Measurements from ENCODE around the gene AHCTF1.
"Not testable (repeated sequence)": the region's sequence is repeated elsewhere in the genome, so short reads cannot be mapped to it uniquely, and the experiment has no call there.

AHCTF1 gene

DNA sequence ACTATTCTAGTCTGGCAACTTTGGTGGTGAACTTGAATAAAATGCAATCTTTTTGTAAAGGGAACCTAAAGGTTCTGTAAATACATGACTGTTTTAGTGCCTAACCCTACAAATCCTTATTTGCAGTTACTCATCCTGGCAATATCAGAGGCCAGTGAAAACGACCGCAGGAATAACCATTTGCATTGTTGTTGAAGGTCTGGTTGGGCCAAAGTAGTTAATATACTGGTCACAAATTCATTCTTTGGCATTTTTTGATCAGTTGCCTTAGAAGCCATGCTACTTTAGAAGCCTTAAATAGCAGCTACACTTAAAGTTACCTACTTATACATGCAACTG is 93.7 kb downstream of the AHCTF1 start:
- WGBS (ENCODE audit: insufficient coverage, insufficient read length) = no CpG with 5 or more reads among the region's 2 CpGs
- DNase-seq (ENCODE audit: low read depth, low spot score) = no peak
- no peaks in the 10 kb centered on the region for H3K36me3 ChIP-seq (ENCODE audit: control insufficient read depth, insufficient read depth, low read length)
- no peaks in the 10 kb centered on the region for H3K9me3 ChIP-seq (ENCODE audit: control insufficient read depth, insufficient read depth, low read length)
- H3K27ac ChIP-seq (ENCODE audit: low read length) = no peak overlapping the region
- H3K27me3 ChIP-seq (ENCODE audit: control insufficient read depth, insufficient read depth, low read length) = no peaks in the 10 kb centered on the region
- H3K4me3 ChIP-seq (ENCODE audit: low read length) = no peak overlapping the region
- H3K4me1 ChIP-seq (ENCODE audit: control insufficient read depth, insufficient read depth, low read length) = no peaks in the 10 kb centered on the region

- no peak for DNase-seq (ENCODE audit: low read depth, low spot score)
- H3K27me3 ChIP-seq (ENCODE audit: control insufficient read depth, insufficient read depth, low read length) = no peaks in the 10 kb centered on the region
- H3K9me3 ChIP-seq (ENCODE audit: control insufficient read depth, insufficient read depth, low read length) = no peaks in the 10 kb centered on the region
- no peak overlapping the region for H3K27ac ChIP-seq (ENCODE audit: low read length)
- no peaks in the 10 kb centered on the region for H3K4me1 ChIP-seq (ENCODE audit: control insufficient read depth, insufficient read depth, low read length)
- no peak overlapping the region for H3K4me3 ChIP-seq (ENCODE audit: low read length)
- no CpG with 5 or more reads among the region's 9 CpGs for WGBS (ENCODE audit: insufficient coverage, insufficient read length)
- H3K36me3 ChIP-seq (ENCODE audit: control insufficient read depth, insufficient read depth, low read length) = no peaks in the 10 kb centered on the region
Measured at GRCh38 chr1:246837418-246838117, 94.2 kb downstream of the AHCTF1 start.

DNA sequence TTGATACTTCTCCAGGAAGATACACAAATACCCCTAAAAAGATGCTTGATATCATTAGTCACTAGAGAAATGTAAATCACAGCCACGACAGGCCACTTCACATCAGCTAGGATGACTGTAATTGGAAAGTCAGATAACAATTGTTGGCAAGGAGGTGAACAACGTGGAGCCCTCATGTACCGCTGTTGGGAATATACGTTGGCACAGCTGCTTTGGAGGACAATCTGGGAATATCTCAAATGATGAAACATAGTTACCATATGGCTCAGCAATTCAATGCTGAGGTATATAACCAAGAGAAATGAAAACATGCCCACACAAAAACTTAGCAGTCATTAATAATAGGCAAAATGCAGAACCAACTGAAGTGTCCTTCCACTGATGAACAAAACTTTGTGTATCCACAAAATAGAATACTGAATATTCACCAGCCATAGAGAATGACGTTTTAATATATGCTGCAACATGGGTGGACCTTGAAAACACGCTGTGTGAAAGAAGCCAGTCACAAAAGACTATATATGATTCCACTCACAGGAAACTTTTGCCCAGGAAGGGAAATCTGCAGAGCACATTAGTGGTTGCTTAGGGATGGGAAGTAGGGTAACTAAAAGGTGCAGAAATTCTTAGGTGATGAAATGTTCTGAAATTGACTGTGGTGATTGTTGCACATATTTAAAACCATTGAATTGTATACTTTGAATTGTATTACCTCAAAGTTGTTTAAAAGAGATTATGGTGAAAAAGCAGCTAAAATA is 95.4 kb downstream of the AHCTF1 start:
- no peak for DNase-seq (ENCODE audit: low read depth, low spot score)
- H3K9me3 ChIP-seq (ENCODE audit: control insufficient read depth, insufficient read depth, low read length) = no peaks in the 10 kb centered on the region
- H3K27ac ChIP-seq (ENCODE audit: low read length) = no peak overlapping the region
- no peaks in the 10 kb centered on the region for H3K36me3 ChIP-seq (ENCODE audit: control insufficient read depth, insufficient read depth, low read length)
- H3K27me3 ChIP-seq (ENCODE audit: control insufficient read depth, insufficient read depth, low read length) = no peaks in the 10 kb centered on the region
- no peaks in the 10 kb centered on the region for H3K4me1 ChIP-seq (ENCODE audit: control insufficient read depth, insufficient read depth, low read length)
- H3K4me3 ChIP-seq (ENCODE audit: low read length) = no peak overlapping the region
- WGBS (ENCODE audit: insufficient coverage, insufficient read length) = no CpG with 5 or more reads among the region's 6 CpGs

DNA sequence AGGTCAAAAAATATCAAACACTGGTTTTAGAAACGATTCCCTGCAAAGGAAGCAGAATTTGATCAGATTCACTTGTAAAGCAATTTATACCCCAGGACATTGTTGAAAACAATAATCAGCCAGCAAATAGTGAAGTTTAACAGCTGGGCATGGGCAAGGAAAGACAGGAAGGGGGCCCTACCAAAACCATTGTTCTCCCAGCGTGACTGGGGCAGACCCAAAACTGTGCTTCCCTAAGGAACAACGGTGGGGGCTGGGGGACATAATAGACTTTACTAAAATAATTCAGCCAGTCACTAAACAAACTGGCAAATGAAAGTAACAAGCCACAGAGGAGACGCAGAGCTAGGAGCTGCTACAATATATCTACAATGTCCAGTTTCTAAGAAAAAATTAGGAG is 100.2 kb downstream of the AHCTF1 start:
- Histone ChIP-seq H3K4me1 (ENCODE audit: control insufficient read depth, insufficient read depth, low read length) (no peaks in the 10 kb centered on the region), H3K36me3 (ENCODE audit: control insufficient read depth, insufficient read depth, low read length) (no peaks in the 10 kb centered on the region), H3K9me3 (ENCODE audit: control insufficient read depth, insufficient read depth, low read length) (no peaks in the 10 kb centered on the region; the same call in 1 of the 2 replicates), H3K27ac (ENCODE audit: low read length) (no peak overlapping the region), H3K27me3 (ENCODE audit: control insufficient read depth, insufficient read depth, low read length) (no peaks in the 10 kb centered on the region), H3K4me3 (ENCODE audit: low read length) (no peak overlapping the region)
- no CpG with 5 or more reads among the region's 4 CpGs for WGBS (ENCODE audit: insufficient coverage, insufficient read length)
- DNase-seq (ENCODE audit: low read depth, low spot score) = no peak

DNA sequence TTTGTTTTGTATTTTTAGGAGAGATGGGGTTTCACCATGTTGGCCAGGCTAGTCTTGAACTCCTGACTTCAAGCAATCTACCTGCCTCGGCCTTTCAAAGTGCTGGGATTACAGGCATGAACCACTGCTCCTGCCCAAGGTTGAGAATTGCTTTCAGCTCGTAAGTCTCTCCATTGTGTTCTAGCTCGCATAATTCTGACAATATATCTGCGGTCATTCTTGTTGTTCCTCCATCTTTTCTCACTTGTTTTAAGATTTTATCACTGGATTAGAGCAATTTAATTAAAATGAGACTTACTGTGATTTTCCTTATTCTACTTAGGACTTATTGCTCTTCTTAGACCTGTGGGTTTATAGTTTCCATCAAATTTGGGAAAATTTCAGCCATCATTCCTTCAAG is 102.9 kb downstream of the AHCTF1 start:
- no peak overlapping the region for H3K27ac ChIP-seq (ENCODE audit: low read length)
- no peak overlapping the region for H3K4me3 ChIP-seq (ENCODE audit: low read length)
- H3K9me3 ChIP-seq (ENCODE audit: control insufficient read depth, insufficient read depth, low read length) = no peaks in the 10 kb centered on the region; the same call in 1 of the 2 replicates
- no peaks in the 10 kb centered on the region for H3K36me3 ChIP-seq (ENCODE audit: control insufficient read depth, insufficient read depth, low read length)
- H3K27me3 ChIP-seq (ENCODE audit: control insufficient read depth, insufficient read depth, low read length) = no peaks in the 10 kb centered on the region
- no peaks in the 10 kb centered on the region for H3K4me1 ChIP-seq (ENCODE audit: control insufficient read depth, insufficient read depth, low read length)
- WGBS (ENCODE audit: insufficient coverage, insufficient read length) = no CpG with 5 or more reads among the region's 4 CpGs
- no peak for DNase-seq (ENCODE audit: low read depth, low spot score)

DNA sequence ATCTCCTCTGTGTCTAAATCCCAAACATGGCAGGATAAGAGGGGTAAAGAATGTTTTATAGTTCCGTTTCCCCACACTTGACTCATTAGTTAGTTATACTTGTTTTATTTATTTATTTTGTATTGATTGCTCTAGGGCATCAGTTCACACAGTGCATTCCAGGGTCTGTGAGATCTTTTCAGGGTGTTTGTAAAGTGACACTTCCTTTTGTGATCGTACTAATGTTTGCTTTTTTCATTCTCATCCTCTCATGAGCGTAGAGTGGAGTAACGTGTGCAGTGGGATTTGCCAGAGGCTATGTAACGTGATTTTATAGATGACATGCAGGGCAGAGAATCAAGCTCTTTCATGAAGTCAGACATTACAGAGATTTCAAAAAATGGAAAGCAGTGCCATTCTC is 104.4 kb downstream of the AHCTF1 start:
- no peaks in the 10 kb centered on the region for H3K4me1 ChIP-seq (ENCODE audit: control insufficient read depth, insufficient read depth, low read length)
- H3K4me3 ChIP-seq (ENCODE audit: low read length) = no peak overlapping the region
- H3K9me3 ChIP-seq (ENCODE audit: control insufficient read depth, insufficient read depth, low read length) = no peaks in the 10 kb centered on the region; the same call in 1 of the 2 replicates
- H3K27me3 ChIP-seq (ENCODE audit: control insufficient read depth, insufficient read depth, low read length) = no peaks in the 10 kb centered on the region
- WGBS (ENCODE audit: insufficient coverage, insufficient read length) = no CpG with 5 or more reads among the region's 5 CpGs
- H3K27ac ChIP-seq (ENCODE audit: low read length) = no peak overlapping the region
- no peaks in the 10 kb centered on the region for H3K36me3 ChIP-seq (ENCODE audit: control insufficient read depth, insufficient read depth, low read length)
- no peak for DNase-seq (ENCODE audit: low read depth, low spot score)

GRCh38 chr1:246825557-246826175 is 106.1 kb downstream of the AHCTF1 start:
- 100% methylated on average over 1 of the region's 1 CpG for whole genome bisulfite sequencing (ENCODE audit: insufficient coverage, insufficient read length)
- no peaks in the 10 kb centered on the region for H3K27me3 ChIP-seq (ENCODE audit: control insufficient read depth, insufficient read depth, low read length)
- no peaks in the 10 kb centered on the region for H3K36me3 ChIP-seq (ENCODE audit: control insufficient read depth, insufficient read depth, low read length)
- no peak for DNase-seq (ENCODE audit: low read depth, low spot score)
- H3K4me3 ChIP-seq (ENCODE audit: low read length) = no peak overlapping the region
- H3K27ac ChIP-seq (ENCODE audit: low read length) = no peak overlapping the region
- no peaks in the 10 kb centered on the region; the same call in 1 of the 2 replicates for H3K9me3 ChIP-seq (ENCODE audit: control insufficient read depth, insufficient read depth, low read length)
- no peaks in the 10 kb centered on the region for H3K4me1 ChIP-seq (ENCODE audit: control insufficient read depth, insufficient read depth, low read length)

DNA sequence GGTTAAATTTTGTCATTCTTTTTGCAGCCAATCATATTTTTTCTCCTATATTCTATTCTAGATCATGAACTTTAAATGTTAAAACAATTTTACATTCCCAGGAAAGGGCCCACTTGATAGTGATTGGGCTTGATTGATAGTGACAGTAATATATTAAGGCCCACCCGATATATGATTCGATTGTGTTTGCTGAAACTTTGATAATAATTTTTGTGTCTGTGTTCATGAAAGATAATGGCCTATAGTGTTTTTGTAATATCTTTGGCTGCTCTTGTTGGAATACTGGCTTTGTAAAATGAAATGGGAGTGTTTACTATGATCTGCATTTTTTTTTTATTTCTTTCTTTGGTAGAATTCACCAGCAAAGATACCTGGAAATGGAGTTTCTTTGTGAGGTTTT is 107.2 kb downstream of the AHCTF1 start:
- no peak for DNase-seq (ENCODE audit: low read depth, low spot score)
- Histone ChIP-seq H3K27me3 (ENCODE audit: control insufficient read depth, insufficient read depth, low read length) (no peaks in the 10 kb centered on the region), H3K36me3 (ENCODE audit: control insufficient read depth, insufficient read depth, low read length) (no peaks in the 10 kb centered on the region), H3K4me3 (ENCODE audit: low read length) (no peak overlapping the region), H3K4me1 (ENCODE audit: control insufficient read depth, insufficient read depth, low read length) (no peaks in the 10 kb centered on the region), H3K27ac (ENCODE audit: low read length) (no peak overlapping the region), H3K9me3 (ENCODE audit: control insufficient read depth, insufficient read depth, low read length) (no peaks in the 10 kb centered on the region; the same call in 1 of the 2 replicates)
- WGBS (ENCODE audit: insufficient coverage, insufficient read length) = no CpG with 5 or more reads among the region's 2 CpGs

- H3K27ac ChIP-seq (ENCODE audit: low read length); H3K36me3 ChIP-seq (ENCODE audit: control insufficient read depth, insufficient read depth, low read length); H3K4me1 ChIP-seq (ENCODE audit: control insufficient read depth, insufficient read depth, low read length); DNase-seq (ENCODE audit: low read depth, low spot score); H3K4me3 ChIP-seq (ENCODE audit: low read length); H3K27me3 ChIP-seq (ENCODE audit: control insufficient read depth, insufficient read depth, low read length); H3K9me3 ChIP-seq (ENCODE audit: control insufficient read depth, insufficient read depth, low read length): not testable (repeated sequence)
- WGBS (ENCODE audit: insufficient coverage, insufficient read length) = no CpG with 5 or more reads among the region's 7 CpGs
Measured at GRCh38 chr1:246822154-246822553, 109.6 kb downstream of the AHCTF1 start.

DNA sequence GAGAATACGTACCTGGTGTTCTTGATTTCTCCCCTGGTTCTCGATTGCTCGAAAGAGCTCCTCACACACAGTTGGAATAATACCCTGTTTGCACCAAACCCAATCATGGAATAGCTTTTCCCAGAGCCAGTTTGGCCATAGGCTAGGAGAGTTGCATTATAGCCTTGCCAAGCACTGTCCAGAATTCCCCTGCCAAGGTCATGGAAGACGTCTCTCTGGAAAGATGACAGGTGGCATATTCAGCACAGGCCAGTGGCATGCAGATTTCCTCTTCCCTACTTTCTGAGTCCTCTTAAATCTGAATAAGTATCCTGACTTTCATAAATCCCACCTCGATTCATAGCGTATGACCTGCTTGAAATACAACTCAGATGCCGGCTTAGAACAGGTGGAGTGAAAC is 111.1 kb downstream of the AHCTF1 start:
- no peaks in the 10 kb centered on the region for H3K36me3 ChIP-seq (ENCODE audit: control insufficient read depth, insufficient read depth, low read length)
- no CpG with 5 or more reads among the region's 7 CpGs for WGBS (ENCODE audit: insufficient coverage, insufficient read length)
- H3K4me3 ChIP-seq (ENCODE audit: low read length) = no peak overlapping the region
- no peak overlapping the region for H3K27ac ChIP-seq (ENCODE audit: low read length)
- DNase-seq (ENCODE audit: low read depth, low spot score) = no peak
- H3K4me1 ChIP-seq (ENCODE audit: control insufficient read depth, insufficient read depth, low read length) = no peaks in the 10 kb centered on the region
- H3K9me3 ChIP-seq (ENCODE audit: control insufficient read depth, insufficient read depth, low read length) = no peaks in the 10 kb centered on the region
- H3K27me3 ChIP-seq (ENCODE audit: control insufficient read depth, insufficient read depth, low read length) = no peaks in the 10 kb centered on the region

Data from iPS DF 6.9 (cell line).